WTC11 (cell line): ENCODE measurements around the gene AK8. TPM values are rescaled to one million over a fixed set of nuclear protein-coding genes. Genes with fewer than 3 reads are reported as not detected.

Source experiments
- ATAC-seq: fragments of 200-7000 bp; cut with Tn5 transposase; 2 replicates; pipeline ENCODE4 v1.10.0; 2021; ENCODE audit warnings: mild to moderate bottlenecking, moderate library complexity
- CTCF ChIA-PET: fragments of 300-600 bp; sonication (Branson Sonifier 250); formaldehyde crosslinking; loops from one replicate; lab custom pipeline; 2021; ENCODE audit warnings: antibody characterized with exemption; lab: Charles Lee
- POLR2A ChIA-PET: fragments of 350-600 bp; sonication (Branson Sonifier 250); formaldehyde crosslinking; loops from one replicate; lab custom pipeline; 2021; ENCODE audit warnings: antibody characterized with exemption; lab: Charles Lee
- DNase-seq: peaks from one replicate; pipeline ENCODE4 v3.0.0; 2021; ENCODE audit warnings: low spot score
- H3K27ac Mint-ChIP-seq: 2 replicates; pipeline ENCODE4 v1.8.0; 2021; ENCODE audit warnings: mixed read lengths
- H3K27me3 Mint-ChIP-seq: 2 replicates; pipeline ENCODE4 v1.8.0; 2021; ENCODE audit warnings: low read depth, mild to moderate bottlenecking, moderate library complexity, mixed read lengths
- H3K36me3 Mint-ChIP-seq: 2 replicates; pipeline ENCODE4 v1.8.0; 2021; ENCODE audit warnings: mixed read lengths
- H3K4me1 Mint-ChIP-seq: 2 replicates; pipeline ENCODE4 v1.8.0; 2022; ENCODE audit warnings: mixed read lengths
- H3K4me3 Mint-ChIP-seq: 2 replicates; pipeline ENCODE4 v1.8.0; 2021; ENCODE audit warnings: mild to moderate bottlenecking, moderate library complexity, mixed read lengths
- H3K9me3 Mint-ChIP-seq: 2 replicates; pipeline ENCODE4 v1.8.0; 2021; ENCODE audit warnings: mixed read lengths
- ESRRA ChIP-seq: sonication (generic); formaldehyde crosslinking; IDR thresholded peaks from 2 replicates; pipeline ENCODE4 v1.8.1; 2022; ENCODE audit warnings: mild to moderate bottlenecking, missing genetic modification reagents, borderline replicate concordance
- FOXJ3 ChIP-seq: sonication (generic); formaldehyde crosslinking; IDR thresholded peaks from 2 replicates; pipeline ENCODE4 v1.9.0; 2021; ENCODE audit warnings: missing genetic modification reagents, mild to moderate bottlenecking, borderline replicate concordance
- FOXP1 ChIP-seq: sonication (generic); formaldehyde crosslinking; IDR thresholded peaks from 2 replicates; pipeline ENCODE4 v1.8.0; 2022; ENCODE audit warnings: missing genetic modification reagents, mild to moderate bottlenecking, moderate library complexity, borderline replicate concordance
- IRF2 ChIP-seq: sonication (generic); formaldehyde crosslinking; IDR thresholded peaks from 2 replicates; pipeline ENCODE4 v1.8.0; 2022; ENCODE audit warnings: low read depth, missing genetic modification reagents, borderline replicate concordance
- MXD4 ChIP-seq: fragments of 250-450 bp; sonication (Bioruptor Pico); IDR thresholded peaks from 2 replicates; pipeline ENCODE4 v1.8.0; 2021; ENCODE audit warnings: mild to moderate bottlenecking, moderate library complexity, borderline replicate concordance
- MYBL2 ChIP-seq: sonication (generic); formaldehyde crosslinking; IDR thresholded peaks from 2 replicates; pipeline ENCODE4 v1.8.1; 2023; ENCODE audit warnings: mild to moderate bottlenecking, moderate library complexity, missing genetic modification reagents
- PRRX2 ChIP-seq: fragments of 250-450 bp; sonication (Bioruptor Pico); IDR thresholded peaks from 2 replicates; pipeline ENCODE4 v1.8.0; 2021; ENCODE audit warnings: mild to moderate bottlenecking
- SMAD4 ChIP-seq: sonication (generic); formaldehyde crosslinking; IDR thresholded peaks from 2 replicates; pipeline ENCODE4 v1.8.0; 2022; ENCODE audit warnings: mild to moderate bottlenecking, missing genetic modification reagents
- TEAD4 ChIP-seq: sonication (generic); formaldehyde crosslinking; IDR thresholded peaks from 2 replicates; pipeline ENCODE4 v1.8.0; 2022; ENCODE audit warnings: mild to moderate bottlenecking, missing genetic modification reagents
- ZNF138 ChIP-seq: sonication (generic); formaldehyde crosslinking; conservative IDR thresholded peaks from 2 replicates; pipeline ENCODE4 v1.8.1; 2022; ENCODE audit warnings: mild to moderate bottlenecking, moderate library complexity, missing genetic modification reagents
- total RNA-seq: library from RNA; stranded (reverse); gene quantifications from 3 replicates; pipeline ENCODE4 v1.2.3, GENCODE V29; 2021
- TF ChIP-seq, protein P1 (sequence below): sonication (generic); formaldehyde crosslinking; IDR thresholded peaks from 2 replicates; pipeline ENCODE4 v1.8.1; 2022; ENCODE audit warnings: low read depth, mild to moderate bottlenecking, moderate library complexity, missing genetic modification reagents, borderline replicate concordance
- TF ChIP-seq, protein P2 (sequence below): sonication (generic); formaldehyde crosslinking; conservative IDR thresholded peaks from 2 replicates; pipeline ENCODE4 v1.8.1; 2023; ENCODE audit warnings: mild to moderate bottlenecking, low read depth, missing genetic modification reagents, moderate library complexity
- TF ChIP-seq, protein P3 (sequence below): sonication (generic); formaldehyde crosslinking; IDR thresholded peaks from 2 replicates; pipeline ENCODE4 v1.8.1; 2023; ENCODE audit warnings: mild to moderate bottlenecking, missing genetic modification reagents, moderate library complexity
- TF ChIP-seq, protein P4 (sequence below): sonication (generic); formaldehyde crosslinking; IDR thresholded peaks from 2 replicates; pipeline ENCODE4 v1.8.1; 2023; ENCODE audit warnings: mild to moderate bottlenecking, moderate library complexity, missing genetic modification reagents
- TF ChIP-seq, protein P5 (sequence below): fragments of 200-600 bp; IDR thresholded peaks from 2 replicates; pipeline ENCODE4 v1.8.0; 2022; ENCODE audit warnings: antibody characterized with exemption
- TF ChIP-seq, protein P6 (sequence below): fragments of 250-450 bp; sonication (Bioruptor Pico); IDR thresholded peaks from 2 replicates; pipeline ENCODE4 v2.1.2; 2022; ENCODE audit warnings: mild to moderate bottlenecking, moderate library complexity
- TF ChIP-seq, protein P7 (sequence below): sonication (generic); formaldehyde crosslinking; IDR thresholded peaks from 2 replicates; pipeline ENCODE4 v1.8.1; 2022; ENCODE audit warnings: missing genetic modification reagents, borderline replicate concordance
- TF ChIP-seq, protein P8 (sequence below): sonication (generic); formaldehyde crosslinking; IDR thresholded peaks from 2 replicates; pipeline ENCODE4 v1.8.1; 2023; ENCODE audit warnings: mild to moderate bottlenecking, missing genetic modification reagents, moderate library complexity
- TF ChIP-seq, protein P9 (sequence below): sonication (generic); formaldehyde crosslinking; IDR thresholded peaks from 2 replicates; pipeline ENCODE4 v1.8.0; 2022; ENCODE audit warnings: mild to moderate bottlenecking, missing genetic modification reagents

Gene AK8
- total RNA-seq, 1 experiment from 2014 or later: 0.48 TPM

DNA sequence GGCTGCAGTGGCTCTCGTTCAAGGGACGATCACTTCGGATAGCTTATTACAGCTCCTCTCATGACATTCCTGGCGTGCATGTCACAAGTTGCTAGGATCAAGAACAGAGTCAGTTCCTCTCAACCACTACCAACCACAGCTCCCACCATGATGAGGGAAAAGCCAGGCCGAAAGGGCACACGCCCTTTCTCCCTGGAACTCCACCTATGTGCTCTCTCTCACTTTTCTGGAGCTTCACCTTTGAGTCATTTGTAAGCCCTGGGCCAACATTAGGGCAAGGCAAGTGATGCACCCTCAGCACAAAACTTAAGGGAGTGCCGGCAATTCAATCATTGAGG, 2.2 kb upstream of the AK8 start (continued):
- TF ChIP-seq, protein P1, sequence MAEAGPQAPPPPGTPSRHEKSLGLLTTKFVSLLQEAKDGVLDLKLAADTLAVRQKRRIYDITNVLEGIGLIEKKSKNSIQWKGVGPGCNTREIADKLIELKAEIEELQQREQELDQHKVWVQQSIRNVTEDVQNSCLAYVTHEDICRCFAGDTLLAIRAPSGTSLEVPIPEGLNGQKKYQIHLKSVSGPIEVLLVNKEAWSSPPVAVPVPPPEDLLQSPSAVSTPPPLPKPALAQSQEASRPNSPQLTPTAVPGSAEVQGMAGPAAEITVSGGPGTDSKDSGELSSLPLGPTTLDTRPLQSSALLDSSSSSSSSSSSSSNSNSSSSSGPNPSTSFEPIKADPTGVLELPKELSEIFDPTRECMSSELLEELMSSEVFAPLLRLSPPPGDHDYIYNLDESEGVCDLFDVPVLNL: no peak
- TF ChIP-seq, protein P2, sequence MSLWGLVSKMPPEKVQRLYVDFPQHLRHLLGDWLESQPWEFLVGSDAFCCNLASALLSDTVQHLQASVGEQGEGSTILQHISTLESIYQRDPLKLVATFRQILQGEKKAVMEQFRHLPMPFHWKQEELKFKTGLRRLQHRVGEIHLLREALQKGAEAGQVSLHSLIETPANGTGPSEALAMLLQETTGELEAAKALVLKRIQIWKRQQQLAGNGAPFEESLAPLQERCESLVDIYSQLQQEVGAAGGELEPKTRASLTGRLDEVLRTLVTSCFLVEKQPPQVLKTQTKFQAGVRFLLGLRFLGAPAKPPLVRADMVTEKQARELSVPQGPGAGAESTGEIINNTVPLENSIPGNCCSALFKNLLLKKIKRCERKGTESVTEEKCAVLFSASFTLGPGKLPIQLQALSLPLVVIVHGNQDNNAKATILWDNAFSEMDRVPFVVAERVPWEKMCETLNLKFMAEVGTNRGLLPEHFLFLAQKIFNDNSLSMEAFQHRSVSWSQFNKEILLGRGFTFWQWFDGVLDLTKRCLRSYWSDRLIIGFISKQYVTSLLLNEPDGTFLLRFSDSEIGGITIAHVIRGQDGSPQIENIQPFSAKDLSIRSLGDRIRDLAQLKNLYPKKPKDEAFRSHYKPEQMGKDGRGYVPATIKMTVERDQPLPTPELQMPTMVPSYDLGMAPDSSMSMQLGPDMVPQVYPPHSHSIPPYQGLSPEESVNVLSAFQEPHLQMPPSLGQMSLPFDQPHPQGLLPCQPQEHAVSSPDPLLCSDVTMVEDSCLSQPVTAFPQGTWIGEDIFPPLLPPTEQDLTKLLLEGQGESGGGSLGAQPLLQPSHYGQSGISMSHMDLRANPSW (CRISPR knock-in tag): no peak
- TF ChIP-seq, protein P3, sequence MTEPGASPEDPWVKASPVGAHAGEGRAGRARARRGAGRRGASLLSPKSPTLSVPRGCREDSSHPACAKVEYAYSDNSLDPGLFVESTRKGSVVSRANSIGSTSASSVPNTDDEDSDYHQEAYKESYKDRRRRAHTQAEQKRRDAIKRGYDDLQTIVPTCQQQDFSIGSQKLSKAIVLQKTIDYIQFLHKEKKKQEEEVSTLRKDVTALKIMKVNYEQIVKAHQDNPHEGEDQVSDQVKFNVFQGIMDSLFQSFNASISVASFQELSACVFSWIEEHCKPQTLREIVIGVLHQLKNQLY (CRISPR knock-in tag): no peak
- no peak for TF ChIP-seq SMAD4 (CRISPR knock-in tag)
- TF ChIP-seq, protein P4, sequence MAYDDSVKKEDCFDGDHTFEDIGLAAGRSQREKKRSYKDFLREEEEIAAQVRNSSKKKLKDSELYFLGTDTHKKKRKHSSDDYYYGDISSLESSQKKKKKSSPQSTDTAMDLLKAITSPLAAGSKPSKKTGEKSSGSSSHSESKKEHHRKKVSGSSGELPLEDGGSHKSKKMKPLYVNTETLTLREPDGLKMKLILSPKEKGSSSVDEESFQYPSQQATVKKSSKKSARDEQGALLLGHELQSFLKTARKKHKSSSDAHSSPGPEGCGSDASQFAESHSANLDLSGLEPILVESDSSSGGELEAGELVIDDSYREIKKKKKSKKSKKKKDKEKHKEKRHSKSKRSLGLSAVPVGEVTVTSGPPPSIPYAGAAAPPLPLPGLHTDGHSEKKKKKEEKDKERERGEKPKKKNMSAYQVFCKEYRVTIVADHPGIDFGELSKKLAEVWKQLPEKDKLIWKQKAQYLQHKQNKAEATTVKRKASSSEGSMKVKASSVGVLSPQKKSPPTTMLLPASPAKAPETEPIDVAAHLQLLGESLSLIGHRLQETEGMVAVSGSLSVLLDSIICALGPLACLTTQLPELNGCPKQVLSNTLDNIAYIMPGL (CRISPR knock-in tag): no peak
- TF ChIP-seq, protein P5, sequence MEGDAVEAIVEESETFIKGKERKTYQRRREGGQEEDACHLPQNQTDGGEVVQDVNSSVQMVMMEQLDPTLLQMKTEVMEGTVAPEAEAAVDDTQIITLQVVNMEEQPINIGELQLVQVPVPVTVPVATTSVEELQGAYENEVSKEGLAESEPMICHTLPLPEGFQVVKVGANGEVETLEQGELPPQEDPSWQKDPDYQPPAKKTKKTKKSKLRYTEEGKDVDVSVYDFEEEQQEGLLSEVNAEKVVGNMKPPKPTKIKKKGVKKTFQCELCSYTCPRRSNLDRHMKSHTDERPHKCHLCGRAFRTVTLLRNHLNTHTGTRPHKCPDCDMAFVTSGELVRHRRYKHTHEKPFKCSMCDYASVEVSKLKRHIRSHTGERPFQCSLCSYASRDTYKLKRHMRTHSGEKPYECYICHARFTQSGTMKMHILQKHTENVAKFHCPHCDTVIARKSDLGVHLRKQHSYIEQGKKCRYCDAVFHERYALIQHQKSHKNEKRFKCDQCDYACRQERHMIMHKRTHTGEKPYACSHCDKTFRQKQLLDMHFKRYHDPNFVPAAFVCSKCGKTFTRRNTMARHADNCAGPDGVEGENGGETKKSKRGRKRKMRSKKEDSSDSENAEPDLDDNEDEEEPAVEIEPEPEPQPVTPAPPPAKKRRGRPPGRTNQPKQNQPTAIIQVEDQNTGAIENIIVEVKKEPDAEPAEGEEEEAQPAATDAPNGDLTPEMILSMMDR: no peak
- TF ChIP-seq MXD4: no peak
- no peak for TF ChIP-seq ESRRA

DNA sequence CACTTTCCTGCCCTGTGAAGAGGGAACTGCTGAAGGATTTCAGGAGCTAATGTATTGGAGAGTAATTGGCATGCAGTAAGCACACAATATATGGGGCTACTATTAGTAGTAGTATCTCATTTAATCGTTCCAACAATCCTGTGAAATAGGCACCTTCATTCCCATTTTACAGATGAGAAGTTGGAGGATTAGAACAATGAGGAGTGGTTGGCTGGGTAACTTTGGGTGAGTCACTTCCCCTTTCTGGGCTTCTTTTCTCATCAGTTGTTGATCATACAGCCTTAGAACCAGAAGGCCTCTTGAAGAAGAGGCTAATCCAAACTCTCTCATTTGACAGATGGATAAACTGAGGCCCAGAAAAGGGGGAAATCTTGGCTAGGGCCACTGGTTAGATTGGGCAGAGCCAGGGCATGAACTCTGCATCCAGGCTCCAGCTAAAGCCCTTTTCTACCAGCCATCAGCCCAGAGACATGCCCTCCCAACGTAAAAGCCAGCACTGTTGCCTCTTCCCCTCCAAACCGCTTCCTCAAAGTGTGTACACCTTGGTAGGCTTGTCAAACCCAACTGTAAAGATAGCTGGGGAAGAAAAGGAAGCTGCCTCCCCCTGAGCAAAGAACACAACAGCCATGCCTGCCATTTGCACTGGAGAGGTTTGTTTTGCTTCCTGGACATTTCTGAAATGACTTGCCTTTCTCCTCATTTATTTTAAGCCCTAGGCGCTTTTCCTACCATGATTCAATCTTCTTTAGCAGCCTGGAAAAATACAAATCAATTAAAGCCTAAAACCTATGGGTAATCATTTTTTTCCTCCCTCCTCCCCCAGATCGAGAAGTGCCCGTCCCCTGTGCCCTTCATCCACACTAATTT, 1.6 kb upstream of the AK8 start:
- DNase-seq (no peak), ATAC-seq (no peak)
- H3K27ac Mint-ChIP-seq: no peak overlapping the region
- H3K9me3 Mint-ChIP-seq: no peaks in the 10 kb centered on the region
- H3K4me1 Mint-ChIP-seq: 0 out of 2 replicates have a peak, but pooled peaks cover 3% of the 10 kb centered on the region
- no peaks in the 10 kb centered on the region for H3K36me3 Mint-ChIP-seq
- peaks cover 39% of the 10 kb centered on the region for H3K27me3 Mint-ChIP-seq
- H3K4me3 Mint-ChIP-seq: peak overlapping the region; percentile 74
- CTCF ChIA-PET: interaction anchor here (1.4 to 2.4 kb wide), 5 partner anchors 22 to 333 kb away, joined by 3 to 17 read pairs (median 5); no protein-coding TSS in a partner anchor
- POLR2A ChIA-PET: interaction anchor here (0.8 kb wide), 1 partner anchor 31 kb away, joined by 3 read pairs; no protein-coding TSS in a partner anchor
- TF ChIP-seq, protein P6, sequence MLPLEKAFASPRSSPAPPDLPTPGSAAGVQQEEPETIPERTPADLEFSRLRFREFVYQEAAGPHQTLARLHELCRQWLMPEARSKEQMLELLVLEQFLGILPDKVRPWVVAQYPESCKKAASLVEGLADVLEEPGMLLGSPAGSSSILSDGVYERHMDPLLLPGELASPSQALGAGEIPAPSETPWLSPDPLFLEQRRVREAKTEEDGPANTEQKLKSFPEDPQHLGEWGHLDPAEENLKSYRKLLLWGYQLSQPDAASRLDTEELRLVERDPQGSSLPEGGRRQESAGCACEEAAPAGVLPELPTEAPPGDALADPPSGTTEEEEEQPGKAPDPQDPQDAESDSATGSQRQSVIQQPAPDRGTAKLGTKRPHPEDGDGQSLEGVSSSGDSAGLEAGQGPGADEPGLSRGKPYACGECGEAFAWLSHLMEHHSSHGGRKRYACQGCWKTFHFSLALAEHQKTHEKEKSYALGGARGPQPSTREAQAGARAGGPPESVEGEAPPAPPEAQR (CRISPR knock-in tag): no peak
- TF ChIP-seq, protein P7, sequence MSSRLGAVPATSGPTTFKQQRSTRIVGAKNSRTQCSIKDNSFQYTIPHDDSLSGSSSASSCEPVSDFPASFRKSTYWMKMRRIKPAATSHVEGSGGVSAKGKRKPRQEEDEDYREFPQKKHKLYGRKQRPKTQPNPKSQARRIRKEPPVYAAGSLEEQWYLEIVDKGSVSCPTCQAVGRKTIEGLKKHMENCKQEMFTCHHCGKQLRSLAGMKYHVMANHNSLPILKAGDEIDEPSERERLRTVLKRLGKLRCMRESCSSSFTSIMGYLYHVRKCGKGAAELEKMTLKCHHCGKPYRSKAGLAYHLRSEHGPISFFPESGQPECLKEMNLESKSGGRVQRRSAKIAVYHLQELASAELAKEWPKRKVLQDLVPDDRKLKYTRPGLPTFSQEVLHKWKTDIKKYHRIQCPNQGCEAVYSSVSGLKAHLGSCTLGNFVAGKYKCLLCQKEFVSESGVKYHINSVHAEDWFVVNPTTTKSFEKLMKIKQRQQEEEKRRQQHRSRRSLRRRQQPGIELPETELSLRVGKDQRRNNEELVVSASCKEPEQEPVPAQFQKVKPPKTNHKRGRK (CRISPR knock-in tag): no peak
- TF ChIP-seq FOXJ3 (CRISPR knock-in tag) (no peak), SMAD4 (CRISPR knock-in tag) (no peak), ESRRA (no peak), FOXP1 (CRISPR knock-in tag) (no peak), TEAD4 (CRISPR knock-in tag) (no peak), MYBL2 (CRISPR knock-in tag) (no peak), IRF2 (CRISPR knock-in tag) (no peak), ZNF138 (CRISPR knock-in tag) (no peak), PRRX2 (CRISPR knock-in tag) (no peak)
- TF ChIP-seq, protein P8, sequence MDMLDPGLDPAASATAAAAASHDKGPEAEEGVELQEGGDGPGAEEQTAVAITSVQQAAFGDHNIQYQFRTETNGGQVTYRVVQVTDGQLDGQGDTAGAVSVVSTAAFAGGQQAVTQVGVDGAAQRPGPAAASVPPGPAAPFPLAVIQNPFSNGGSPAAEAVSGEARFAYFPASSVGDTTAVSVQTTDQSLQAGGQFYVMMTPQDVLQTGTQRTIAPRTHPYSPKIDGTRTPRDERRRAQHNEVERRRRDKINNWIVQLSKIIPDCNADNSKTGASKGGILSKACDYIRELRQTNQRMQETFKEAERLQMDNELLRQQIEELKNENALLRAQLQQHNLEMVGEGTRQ (CRISPR knock-in tag): no peak
- TF ChIP-seq, protein P9, sequence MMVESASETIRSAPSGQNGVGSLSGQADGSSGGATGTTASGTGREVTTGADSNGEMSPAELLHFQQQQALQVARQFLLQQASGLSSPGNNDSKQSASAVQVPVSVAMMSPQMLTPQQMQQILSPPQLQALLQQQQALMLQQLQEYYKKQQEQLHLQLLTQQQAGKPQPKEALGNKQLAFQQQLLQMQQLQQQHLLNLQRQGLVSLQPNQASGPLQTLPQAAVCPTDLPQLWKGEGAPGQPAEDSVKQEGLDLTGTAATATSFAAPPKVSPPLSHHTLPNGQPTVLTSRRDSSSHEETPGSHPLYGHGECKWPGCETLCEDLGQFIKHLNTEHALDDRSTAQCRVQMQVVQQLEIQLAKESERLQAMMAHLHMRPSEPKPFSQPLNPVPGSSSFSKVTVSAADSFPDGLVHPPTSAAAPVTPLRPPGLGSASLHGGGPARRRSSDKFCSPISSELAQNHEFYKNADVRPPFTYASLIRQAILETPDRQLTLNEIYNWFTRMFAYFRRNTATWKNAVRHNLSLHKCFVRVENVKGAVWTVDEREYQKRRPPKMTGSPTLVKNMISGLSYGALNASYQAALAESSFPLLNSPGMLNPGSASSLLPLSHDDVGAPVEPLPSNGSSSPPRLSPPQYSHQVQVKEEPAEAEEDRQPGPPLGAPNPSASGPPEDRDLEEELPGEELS (CRISPR knock-in tag): no peak
